A549 (cell line): Measurements from ENCODE around the gene SEMA6D. TPM values are rescaled to one million over a fixed set of nuclear protein-coding genes. Genes with fewer than 3 reads are reported as not detected.

Experiments
- ATAC-seq, 2 experiments: fragments of 200-7000 bp in 1 of 2; fragments of >200 bp in 1 of 2; cut with Nextera tagmentation in 1 of 2; cut with Tn5 transposase in 1 of 2; 3 replicates each; pipeline versions ENCODE4 v1.8.0 to v1.9.1; 2018 to 2020; ENCODE audit warnings: mild to moderate bottlenecking in 1 of 2, moderate library complexity in 1 of 2
- CTCF ChIA-PET: fragments of 300-600 bp; sonication (Branson Sonifier 250); formaldehyde crosslinking; extraction: SDS; loops from one replicate; lab custom pipeline; 2021; ENCODE audit warnings: antibody characterized with exemption, inconsistent platforms; lab: Yijun Ruan, JAX
- POLR2A ChIA-PET: fragments of 350-600 bp; formaldehyde crosslinking; extraction: SDS; loops from one replicate; lab custom pipeline; 2021; ENCODE audit warnings: antibody characterized with exemption, inconsistent platforms; lab: Yijun Ruan, JAX
- DNase-seq, 2 experiments: peaks; one replicate each; pipeline versions ENCODE4 v3.0.0 to v3.0.0-alpha.2; 2011 to 2016; ENCODE audit warnings: low read depth in 1 of 2, low spot score in 1 of 2
- FAIRE-seq: peaks from 2 replicates; lab custom pipeline; 2011; peaks lifted over from hg19 to GRCh38; lab: Jason Lieb, UNC
- H3K27ac ChIP-seq, 2 experiments: fragments of >200 bp; sonication (Bioruptor Twin); formaldehyde crosslinking; 3 replicates each; pipeline ENCODE4 v1.5.1; 2016 to 2017
- H3K4me1 ChIP-seq: fragments of >200 bp; sonication (Bioruptor Twin); formaldehyde crosslinking; 3 replicates; pipeline ENCODE4 v1.6.1; 2016
- H3K4me2 ChIP-seq: fragments of >200 bp; sonication (Bioruptor Twin); formaldehyde crosslinking; 3 replicates; pipeline ENCODE4 v1.6.1; 2016
- H3K4me3 ChIP-seq: fragments of >200 bp; sonication (Bioruptor Twin); formaldehyde crosslinking; 3 replicates; pipeline ENCODE4 v1.5.1; 2016
- H3K9me3 ChIP-seq: fragments of >200 bp; sonication (Bioruptor Twin); formaldehyde crosslinking; 3 replicates; pipeline ENCODE4 v1.6.1; 2016
- BHLHE40 ChIP-seq: IDR thresholded peaks from 2 replicates; pipeline ENCODE4 v1.6.1; 2012; ENCODE audit warnings: low read depth, low read length, inconsistent platforms
- CBX2 ChIP-seq: fragments of 200-600 bp; sonication (generic); IDR thresholded peaks from 2 replicates; pipeline ENCODE4 v1.6.1; 2016; ENCODE audit warnings: low read depth, mild to moderate bottlenecking, borderline replicate concordance
- CEBPB ChIP-seq, 2 experiments: fragments of >200 bp in 1 of 2; sonication (Bioruptor Twin) in 1 of 2; formaldehyde crosslinking in 1 of 2; IDR thresholded peaks; 2 replicates each; pipeline ENCODE4 v1.6.1; 2012 to 2016
- CHD2 ChIP-seq: fragments of 150-350 bp; IDR thresholded peaks from 2 replicates; pipeline ENCODE4 v1.6.1; 2014; ENCODE audit warnings: low read length; ENCODE audit not compliant: partially characterized antibody
- CTCF ChIP-seq: fragments of >200 bp; sonication (Bioruptor Twin); formaldehyde crosslinking; IDR thresholded peaks from 3 replicates; pipeline ENCODE4 v1.5.1; 2016
- EP300 ChIP-seq, 2 experiments: fragments of >200 bp; sonication (Bioruptor Twin); formaldehyde crosslinking; IDR thresholded peaks; 2 replicates in 1 of 2; 3 replicates in 1 of 2; pipeline ENCODE4 v1.6.1; 2016 to 2017
- FOSL2 ChIP-seq, 2 experiments: fragments of 450-650 bp in 1 of 2; fragments of >200 bp in 1 of 2; sonication (Bioruptor Twin) in 1 of 2; formaldehyde crosslinking; IDR thresholded peaks; 2 replicates each; pipeline versions ENCODE4 v1.5.0 to v1.6.1; 2016 to 2020; ENCODE audit warnings: mild to moderate bottlenecking in 1 of 2, moderate library complexity in 1 of 2
- GATA3 ChIP-seq: IDR thresholded peaks from 2 replicates; pipeline ENCODE4 v1.6.1; 2012; ENCODE audit warnings: borderline replicate concordance
- HDAC2 ChIP-seq: fragments of 200-600 bp; sonication (generic); IDR thresholded peaks from 2 replicates; pipeline ENCODE4 v1.6.1; 2016
- HOXB13 ChIP-seq: fragments of 250-450 bp; sonication (Bioruptor Pico); IDR thresholded peaks from 2 replicates; pipeline ENCODE4 v1.5.0; 2020; ENCODE audit warnings: low read depth, mild to moderate bottlenecking, moderate library complexity
- HOXB5 ChIP-seq: fragments of 250-450 bp; sonication (Bioruptor Pico); IDR thresholded peaks from 2 replicates; pipeline ENCODE4 v1.5.0; 2020; ENCODE audit warnings: mild to moderate bottlenecking, moderate library complexity
- JUN ChIP-seq, 2 experiments: fragments of >200 bp; sonication (Bioruptor Twin); formaldehyde crosslinking; IDR thresholded peaks; 2 replicates in 1 of 2; 3 replicates in 1 of 2; pipeline ENCODE4 v1.6.1; 2016 to 2017
- JUNB ChIP-seq: fragments of >200 bp; sonication (Bioruptor Twin); formaldehyde crosslinking; IDR thresholded peaks from 2 replicates; pipeline ENCODE4 v1.6.1; 2016
- KDM1A ChIP-seq: fragments of 200-600 bp; sonication (generic); IDR thresholded peaks from 2 replicates; pipeline ENCODE4 v1.6.1; 2016; ENCODE audit warnings: low read depth, mild to moderate bottlenecking
- MAX ChIP-seq: IDR thresholded peaks from 2 replicates; pipeline ENCODE4 v1.6.1; 2012
- MAZ ChIP-seq: fragments of 150-350 bp; IDR thresholded peaks from 2 replicates; pipeline ENCODE4 v1.6.1; 2014; ENCODE audit warnings: antibody characterized with exemption, low read depth, low read length, borderline replicate concordance
- MYC ChIP-seq: IDR thresholded peaks from 2 replicates; pipeline ENCODE4 v1.6.1; 2012; ENCODE audit warnings: mild to moderate bottlenecking, inconsistent platforms, low read length, improper control_type of control experiment, borderline replicate concordance
- NFE2L2 ChIP-seq: fragments of 150-350 bp; conservative IDR thresholded peaks from 2 replicates; pipeline ENCODE4 v1.6.1; 2014; ENCODE audit warnings: low read length
- NPAS2 ChIP-seq: fragments of 250-450 bp; sonication (Bioruptor Pico); IDR thresholded peaks from 2 replicates; pipeline ENCODE4 v1.8.0; 2022; ENCODE audit warnings: mild to moderate bottlenecking, moderate library complexity, borderline replicate concordance
- PBX3 ChIP-seq: IDR thresholded peaks from 2 replicates; pipeline ENCODE4 v1.6.1; 2012
- PHF8 ChIP-seq: fragments of 200-600 bp; sonication (generic); IDR thresholded peaks from 2 replicates; pipeline ENCODE4 v1.6.1; 2016; ENCODE audit warnings: low read depth, mild to moderate bottlenecking, antibody characterized with exemption, moderate library complexity, borderline replicate concordance
- POLR2A ChIP-seq: IDR thresholded peaks from 2 replicates; pipeline ENCODE4 v1.6.1; 2012; ENCODE audit warnings: mild to moderate bottlenecking, low read length
- RARB ChIP-seq: fragments of 250-450 bp; sonication (Bioruptor Pico); IDR thresholded peaks from 2 replicates; pipeline ENCODE4 v1.8.0; 2021; ENCODE audit warnings: mild to moderate bottlenecking, moderate library complexity
- REST ChIP-seq: fragments of 200-600 bp; sonication (generic); IDR thresholded peaks from 2 replicates; pipeline ENCODE4 v1.6.1; 2016; ENCODE audit warnings: antibody characterized with exemption, mild to moderate bottlenecking, moderate library complexity
- RNF2 ChIP-seq: fragments of 200-600 bp; sonication (generic); IDR thresholded peaks from 2 replicates; pipeline ENCODE4 v1.6.1; 2016; ENCODE audit warnings: low read depth, mild to moderate bottlenecking, antibody characterized with exemption, moderate library complexity, borderline replicate concordance
- SMC3 ChIP-seq: fragments of >200 bp; sonication (Bioruptor Twin); formaldehyde crosslinking; IDR thresholded peaks from 3 replicates; pipeline ENCODE4 v1.6.1; 2018; ENCODE audit warnings: inconsistent platforms
- TP53 ChIP-seq: fragments of 250-450 bp; sonication (Bioruptor Pico); IDR thresholded peaks from 2 replicates; pipeline ENCODE4 v1.5.0; 2021; ENCODE audit warnings: mild to moderate bottlenecking, moderate library complexity
- ZC3H11A ChIP-seq: fragments of 450-650 bp; IDR thresholded peaks from 2 replicates; pipeline ENCODE4 v1.6.1; 2014; ENCODE audit warnings: antibody characterized with exemption, mild to moderate bottlenecking
- WGBS: methylation state at CpG from one replicate; pipeline ENCODE4 v1.1.6; 2017; ENCODE audit errors: missing lambda C conversion rate; 5-methylcytosine and 5-hydroxymethylcytosine counted together
- polyA plus RNA-seq, 4 experiments: library from polyadenylated mRNA; depleted of rRNA in 3 of 4; stranded (reverse); fragments of >200 nt; fragmentation: RNase III in 1 of 4; extraction: RNeasy Plus Mini Kit Qiagen cat#74134 plus additional on column Dnase treatment in 1 of 4; gene quantifications; 2 replicates in 3 of 4; 3 replicates in 1 of 4; pipeline ENCODE4 v1.2.3, GENCODE V29; 2011 to 2017
- TF ChIP-seq, protein P1 (sequence below): fragments of 250-450 bp; sonication (Bioruptor Pico); IDR thresholded peaks from 2 replicates; pipeline ENCODE4 v1.5.0; 2020; ENCODE audit warnings: low read depth, mild to moderate bottlenecking, moderate library complexity
- TF ChIP-seq, protein P2 (sequence below): fragments of 250-450 bp; sonication (Bioruptor Pico); IDR thresholded peaks from 2 replicates; pipeline ENCODE4 v1.5.0; 2021; ENCODE audit warnings: mild to moderate bottlenecking, moderate library complexity, borderline replicate concordance

The SEMA6D gene
- polyA plus RNA-seq, 2 of the 4 experiments (the other 2 are of a cell fraction) = not detected

DNA sequence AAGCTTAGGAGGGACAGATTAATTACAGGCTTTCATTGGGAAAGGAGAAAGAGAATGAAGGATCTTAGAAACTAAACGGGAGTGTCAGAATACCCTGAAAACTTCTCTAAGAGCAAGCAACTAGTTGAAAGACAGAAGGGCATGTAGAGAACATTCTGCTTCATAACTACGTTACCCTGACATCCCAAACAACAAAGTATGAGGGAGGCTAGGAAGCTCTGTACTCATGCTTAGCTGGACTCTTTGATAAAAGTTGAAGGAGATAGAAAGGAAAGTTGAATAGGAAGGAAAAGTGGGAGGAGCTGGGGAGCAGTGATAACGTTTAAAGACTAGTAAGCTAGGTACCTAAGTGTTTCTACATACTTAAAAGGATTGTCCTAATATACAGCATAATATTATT is 64.2 kb downstream of the SEMA6D start:
- TF ChIP-seq JUNB (no peak), CEBPB (IDR thresholded peaks at IDR 0.05) (no peak), FOSL2 (IDR thresholded peaks at IDR 0.05) (no peak), FOSL2 (CRISPR knock-in tag; IDR thresholded peaks at IDR 0.05) (no peak), REST (no peak), KDM1A (no peak), ZC3H11A (no peak), TP53 (no peak), BHLHE40 (no peak), RNF2 (no peak), GATA3 (no peak), EP300 (IDR thresholded peaks at IDR 0.05) (no peak), MYC (no peak), MAX (no peak)
- 6% methylated on average over 3 of the region's 3 CpGs for WGBS
- FAIRE-seq (no peak), DNase-seq (no peak), ATAC-seq (no peak)
- no peak overlapping the region for H3K4me3 ChIP-seq
- H3K9me3 ChIP-seq = no peaks in the 10 kb centered on the region
- H3K27ac ChIP-seq = no peak overlapping the region
- no peak overlapping the region for H3K4me2 ChIP-seq
- ChIA-PET POLR2A (no interaction called here), CTCF (no interaction called here)
- H3K4me1 ChIP-seq = no peaks in the 10 kb centered on the region

DNA sequence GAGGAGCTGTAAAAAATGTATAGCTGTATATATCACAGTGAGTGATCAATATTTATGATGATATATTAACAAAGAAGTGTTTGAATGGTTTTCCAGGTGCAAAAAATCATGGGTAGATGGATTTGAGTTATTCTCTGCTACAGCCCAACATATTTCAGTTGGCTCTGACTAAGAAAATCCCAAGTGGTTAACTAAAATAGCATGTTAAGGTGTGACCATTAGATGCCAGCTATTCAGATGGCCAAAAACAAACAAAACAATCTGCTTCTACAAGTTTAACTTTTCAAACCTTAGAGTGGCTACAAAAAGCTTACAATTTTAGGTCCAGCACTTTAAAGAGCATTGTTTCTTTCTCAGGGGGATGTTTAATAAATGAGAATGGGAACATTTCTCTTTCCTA is 67.5 kb downstream of the SEMA6D start:
- FAIRE-seq = no peak
- CTCF ChIA-PET = no interaction called here

More for the DNA sequence above, 67.5 kb downstream of the SEMA6D start:
- no peak overlapping the region for H3K4me3 ChIP-seq
- DNase-seq = no peak
- H3K27ac ChIP-seq = no peak overlapping the region
- no peaks in the 10 kb centered on the region for H3K4me1 ChIP-seq
- no peak overlapping the region for H3K4me2 ChIP-seq
- POLR2A ChIA-PET = no interaction called here
- TF ChIP-seq PBX3 (no peak), ZC3H11A (no peak), HDAC2 (no peak), CBX2 (no peak), CHD2 (no peak), BHLHE40 (no peak), NPAS2 (no peak), RARB (CRISPR knock-in tag) (no peak), JUN (IDR thresholded peaks at IDR 0.05) (no peak), POLR2A (no peak), NFE2L2 (no peak), SMC3 (no peak), HOXB5 (CRISPR knock-in tag) (no peak), HOXB13 (CRISPR knock-in tag) (no peak), MAZ (no peak), PHF8 (no peak), MYC (no peak), CTCF (no peak)
- TF ChIP-seq, protein P1, sequence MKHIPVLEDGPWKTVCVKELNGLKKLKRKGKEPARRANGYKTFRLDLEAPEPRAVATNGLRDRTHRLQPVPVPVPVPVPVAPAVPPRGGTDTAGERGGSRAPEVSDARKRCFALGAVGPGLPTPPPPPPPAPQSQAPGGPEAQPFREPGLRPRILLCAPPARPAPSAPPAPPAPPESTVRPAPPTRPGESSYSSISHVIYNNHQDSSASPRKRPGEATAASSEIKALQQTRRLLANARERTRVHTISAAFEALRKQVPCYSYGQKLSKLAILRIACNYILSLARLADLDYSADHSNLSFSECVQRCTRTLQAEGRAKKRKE (CRISPR knock-in tag) = no peak
- TF ChIP-seq, protein P2, sequence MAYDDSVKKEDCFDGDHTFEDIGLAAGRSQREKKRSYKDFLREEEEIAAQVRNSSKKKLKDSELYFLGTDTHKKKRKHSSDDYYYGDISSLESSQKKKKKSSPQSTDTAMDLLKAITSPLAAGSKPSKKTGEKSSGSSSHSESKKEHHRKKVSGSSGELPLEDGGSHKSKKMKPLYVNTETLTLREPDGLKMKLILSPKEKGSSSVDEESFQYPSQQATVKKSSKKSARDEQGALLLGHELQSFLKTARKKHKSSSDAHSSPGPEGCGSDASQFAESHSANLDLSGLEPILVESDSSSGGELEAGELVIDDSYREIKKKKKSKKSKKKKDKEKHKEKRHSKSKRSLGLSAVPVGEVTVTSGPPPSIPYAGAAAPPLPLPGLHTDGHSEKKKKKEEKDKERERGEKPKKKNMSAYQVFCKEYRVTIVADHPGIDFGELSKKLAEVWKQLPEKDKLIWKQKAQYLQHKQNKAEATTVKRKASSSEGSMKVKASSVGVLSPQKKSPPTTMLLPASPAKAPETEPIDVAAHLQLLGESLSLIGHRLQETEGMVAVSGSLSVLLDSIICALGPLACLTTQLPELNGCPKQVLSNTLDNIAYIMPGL (CRISPR knock-in tag) = no peak
- H3K9me3 ChIP-seq = no peaks in the 10 kb centered on the region
- ATAC-seq = no peak
